ENCODE results near the gene NDOR1.
"Not testable (repeated sequence)": the region's sequence is repeated elsewhere in the genome, so short reads cannot be mapped to it uniquely, and the experiment has no call there.

The NDOR1 gene

DNA sequence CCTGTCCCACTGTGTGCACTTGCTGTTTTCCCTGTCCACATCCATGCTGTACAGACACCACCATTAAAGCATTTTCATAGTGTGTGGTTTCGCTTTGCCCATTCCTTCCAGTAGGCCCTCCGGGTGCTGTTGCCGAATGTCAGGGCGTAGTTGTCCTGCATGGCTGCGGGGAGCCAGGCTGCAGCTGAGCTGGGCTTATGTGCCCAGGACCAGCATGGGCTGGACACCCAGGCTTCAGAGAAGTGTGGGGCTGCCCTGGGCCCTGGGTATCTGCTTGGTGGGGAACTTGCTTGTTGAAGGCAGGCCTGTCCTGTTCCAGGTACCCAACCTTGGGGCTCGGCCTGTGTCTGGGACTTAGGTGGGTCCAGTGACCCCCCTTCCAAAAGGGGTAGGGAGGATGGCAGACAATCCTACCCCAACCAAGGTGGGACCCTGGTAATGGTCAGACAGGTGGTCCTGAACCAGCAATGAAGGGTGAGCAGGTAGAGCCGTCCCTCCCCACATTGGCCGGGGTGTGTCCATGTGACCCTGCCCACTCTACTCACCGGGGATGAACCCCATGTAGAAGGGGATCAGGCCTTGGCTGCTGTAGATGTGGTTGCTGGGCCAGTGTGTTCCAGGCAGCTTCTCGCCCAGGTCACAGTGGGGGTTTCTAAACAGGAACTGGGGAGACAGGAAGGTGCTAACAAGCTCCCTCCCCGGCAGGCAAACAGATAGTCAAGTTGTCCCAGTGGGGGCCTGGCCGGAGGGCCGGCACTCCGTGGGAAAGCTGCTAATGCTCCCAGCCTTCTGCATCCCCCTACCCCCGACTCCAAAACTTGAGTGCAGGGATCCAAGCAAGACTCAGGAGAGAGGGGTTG lies 38.4 kb downstream of the NDOR1 start:
- DNase-seq (ENCODE audit: low read depth in 2 of 2) = no peak

DNA sequence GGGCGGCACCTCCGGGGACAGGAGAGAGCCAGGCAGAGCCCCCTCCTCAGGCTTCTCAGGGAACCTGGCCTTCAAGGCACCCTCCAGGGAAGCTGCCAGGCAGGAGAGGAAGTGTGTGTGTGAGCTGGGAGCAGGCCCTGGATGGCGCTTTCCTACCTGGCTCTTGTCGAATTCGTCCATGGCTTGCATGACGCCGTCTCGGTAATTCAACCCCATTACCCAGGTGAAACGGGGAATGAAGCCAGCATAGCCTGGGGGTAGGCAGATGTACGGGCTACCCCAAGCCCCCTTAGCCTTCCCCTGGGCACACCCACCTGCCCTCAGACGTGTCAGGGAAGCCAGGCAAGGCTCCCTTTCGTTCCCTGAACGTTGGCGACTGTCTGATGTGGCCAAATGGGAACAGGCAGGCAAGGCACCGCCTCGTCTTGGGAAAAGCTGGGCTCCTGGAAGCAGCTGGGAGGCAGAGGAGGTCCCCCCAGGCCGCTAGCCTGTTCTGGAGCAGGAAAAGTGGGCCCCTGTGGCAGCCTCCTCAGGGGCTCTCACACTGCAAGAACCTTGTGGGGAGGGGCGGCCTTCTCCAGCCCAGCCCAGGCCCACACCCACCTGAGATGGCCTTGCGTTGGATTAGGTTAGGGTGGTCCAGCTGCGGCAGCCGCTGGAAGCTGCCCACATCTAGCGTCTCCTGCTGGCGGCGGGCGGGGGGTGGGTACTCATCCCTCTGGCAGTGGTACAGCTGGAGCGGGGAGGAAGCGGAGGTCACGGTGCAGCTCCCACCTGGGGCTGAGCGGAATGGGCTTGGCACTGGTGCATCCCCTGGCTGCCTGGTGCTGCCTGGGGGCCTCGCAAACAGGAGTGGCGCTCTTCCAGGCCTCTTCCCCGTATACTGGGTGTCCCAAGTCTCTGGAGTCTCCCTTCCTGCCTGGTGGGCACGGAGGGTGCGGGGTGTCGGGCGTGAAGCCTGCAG lies 39.3 kb downstream of the NDOR1 start:
- DNase-seq (ENCODE audit: low read depth in 2 of 2) = no peak

DNA sequence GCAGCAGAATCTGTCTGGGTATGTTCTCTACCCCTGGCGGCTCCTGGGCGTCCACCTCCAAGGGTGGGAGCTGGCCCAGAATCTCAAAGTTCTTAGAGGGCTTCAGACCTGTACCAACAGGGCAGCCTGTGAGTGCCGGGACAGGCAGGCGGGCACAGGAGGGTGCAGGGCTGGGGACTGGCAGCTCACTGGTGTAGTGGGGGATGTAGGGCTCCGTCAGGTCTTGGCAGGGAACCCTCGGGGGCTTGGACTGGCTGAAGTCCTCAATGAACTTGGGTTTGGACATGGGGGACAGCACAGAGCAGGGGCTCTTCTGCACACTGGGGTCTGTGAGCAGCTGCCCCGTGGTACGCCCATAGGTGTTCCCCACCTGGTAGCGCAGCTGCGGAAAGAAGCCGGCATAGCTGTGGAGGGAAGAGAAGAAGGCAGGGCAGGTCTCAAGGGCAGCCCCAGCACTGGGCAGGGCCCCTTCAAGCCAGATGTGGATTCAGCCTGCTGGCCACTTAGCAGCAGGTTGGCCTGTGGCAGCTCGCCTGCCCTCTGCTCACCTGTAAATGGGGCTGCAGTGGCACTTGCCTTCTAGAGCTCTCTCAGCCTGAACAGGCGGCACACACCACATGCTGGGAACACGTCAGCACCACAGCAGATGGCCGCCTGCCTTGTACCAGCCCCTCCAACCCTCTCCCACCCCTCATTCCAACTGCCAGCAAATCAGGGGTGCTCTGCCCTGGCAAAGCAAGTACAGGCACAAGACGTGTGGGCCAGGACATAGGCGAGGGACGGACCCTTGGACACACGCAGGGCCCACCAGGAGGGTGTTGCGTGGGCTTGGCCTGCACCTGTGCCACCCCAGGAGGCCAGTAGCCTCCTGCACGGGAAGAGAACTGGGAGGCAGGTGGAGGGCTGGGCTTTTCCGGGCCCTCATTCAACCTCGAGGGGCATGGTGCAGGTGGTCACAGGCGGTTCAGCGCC lies 40.2 kb downstream of the NDOR1 start:
- DNase-seq (ENCODE audit: low read depth in 2 of 2) = no peak

DNA sequence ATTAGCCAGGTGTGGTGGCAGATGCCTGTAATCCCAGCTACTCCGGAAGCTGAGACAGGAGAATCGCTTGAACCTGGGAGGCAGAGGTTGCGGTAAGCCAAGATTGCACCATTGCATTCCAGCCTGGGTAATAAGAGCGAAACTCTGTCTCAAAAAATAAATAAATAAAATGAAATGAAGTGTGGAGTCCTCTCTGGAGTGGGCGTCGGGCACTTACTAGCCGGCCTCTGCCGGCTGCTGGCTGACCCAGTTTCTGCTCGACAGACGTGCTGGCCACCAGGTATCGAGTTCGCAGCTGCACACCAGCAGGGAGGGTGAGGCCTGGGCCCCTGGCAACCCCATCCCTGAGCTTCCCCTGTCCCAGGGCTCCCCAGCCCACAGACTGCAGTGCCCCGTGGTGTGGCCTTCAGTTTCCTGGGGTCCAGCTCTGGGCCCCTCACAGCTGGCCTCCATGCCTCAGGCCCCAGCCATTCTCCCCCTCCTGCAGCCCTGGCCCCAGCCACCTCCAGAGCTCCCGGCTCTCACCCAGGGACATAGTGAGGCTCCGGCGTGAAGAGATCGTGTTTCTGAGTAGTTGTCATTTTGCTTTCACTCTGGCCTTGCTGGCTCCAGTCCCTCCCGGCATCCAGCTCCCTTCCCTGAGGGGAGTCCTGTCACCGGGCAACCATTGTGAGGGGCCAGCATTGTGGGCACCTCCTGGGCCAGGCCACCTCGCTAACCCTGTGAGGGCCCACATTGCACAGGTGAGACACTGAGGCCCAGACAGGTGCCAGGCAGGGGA lies 41.8 kb downstream of the NDOR1 start:
- no peak for DNase-seq (ENCODE audit: low read depth in 2 of 2)

DNA sequence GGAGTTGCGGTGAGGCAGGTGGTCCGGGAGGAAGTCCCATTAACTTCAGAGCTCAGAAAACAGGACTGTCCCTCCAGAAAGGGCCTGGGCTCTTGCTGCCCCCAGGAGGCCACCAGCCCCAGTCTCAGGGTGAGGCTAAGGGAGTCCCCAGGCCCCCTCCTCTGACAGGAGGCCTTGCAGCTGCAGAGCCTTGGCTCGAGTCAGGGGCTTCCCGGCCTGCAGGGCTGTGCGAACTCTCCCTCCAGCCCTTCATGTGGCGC lies 42.3 kb downstream of the NDOR1 start:
- DNase-seq (ENCODE audit: low read depth in 2 of 2) = no peak

DNA sequence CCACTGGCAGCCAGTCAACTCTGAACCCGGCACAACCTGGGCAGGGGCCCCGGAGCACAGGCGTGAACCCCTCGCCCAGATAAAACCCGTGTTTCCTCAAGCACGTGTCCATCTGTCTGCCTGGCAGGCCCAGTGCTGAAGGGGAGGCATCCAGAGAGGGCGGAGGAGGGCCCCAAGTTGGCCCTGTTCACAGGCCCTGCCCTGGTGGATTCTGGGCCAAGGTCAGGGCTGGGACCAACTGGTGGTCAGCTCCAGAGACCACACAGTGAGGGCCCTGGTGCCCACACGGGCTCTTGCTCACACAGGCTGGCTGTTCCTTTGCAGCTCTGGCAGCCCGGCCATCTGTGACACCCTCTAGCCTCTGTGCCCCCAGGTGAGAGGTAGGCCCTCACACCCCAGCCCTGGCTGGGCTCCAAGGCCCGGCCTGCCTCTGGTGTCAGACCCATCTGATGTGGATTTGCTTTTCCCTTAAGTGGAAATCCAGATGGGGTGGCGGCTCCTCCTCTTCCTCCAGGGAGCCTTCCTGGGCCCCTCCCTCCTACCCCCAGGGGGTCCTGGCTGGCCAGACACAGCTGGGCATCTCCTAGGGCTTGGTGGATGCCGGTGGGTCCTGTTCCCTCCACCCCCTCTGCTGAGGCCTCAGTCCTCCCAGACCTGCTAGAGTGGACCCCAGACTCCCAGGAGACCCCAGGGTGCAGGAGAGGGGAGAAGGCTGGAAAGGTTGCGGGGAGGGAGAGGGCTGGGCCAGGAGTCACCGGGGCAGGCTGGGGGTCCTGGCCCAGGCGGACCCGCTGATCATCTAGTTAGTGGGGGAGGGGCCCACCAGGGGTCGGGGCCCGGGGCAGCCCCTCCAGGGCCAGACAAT lies 45.1 kb downstream of the NDOR1 start:
- DNase-seq (ENCODE audit: low read depth in 2 of 2) = no peak

DNA sequence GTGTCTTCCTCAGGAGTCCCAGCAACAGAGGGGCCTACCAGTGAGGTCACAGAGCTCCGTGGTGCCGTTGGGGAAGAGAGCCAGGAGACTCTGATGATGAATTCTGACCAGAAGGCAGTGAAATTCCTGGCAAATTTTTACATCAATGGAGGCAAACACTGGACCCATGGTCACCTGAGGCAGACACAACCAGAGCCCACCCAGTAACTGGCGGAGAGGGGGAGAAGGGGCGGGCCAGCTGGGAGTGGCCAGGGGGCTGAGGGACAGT lies 45.6 kb downstream of the NDOR1 start, which contains the start of gene STPG3:
STPG3 (plus strand) TSS at position 93 of the 268 bp plus-strand sequence; CDS start at position 94, 1 bp downstream.
- no peak for DNase-seq (ENCODE audit: low read depth in 2 of 2)

DNA sequence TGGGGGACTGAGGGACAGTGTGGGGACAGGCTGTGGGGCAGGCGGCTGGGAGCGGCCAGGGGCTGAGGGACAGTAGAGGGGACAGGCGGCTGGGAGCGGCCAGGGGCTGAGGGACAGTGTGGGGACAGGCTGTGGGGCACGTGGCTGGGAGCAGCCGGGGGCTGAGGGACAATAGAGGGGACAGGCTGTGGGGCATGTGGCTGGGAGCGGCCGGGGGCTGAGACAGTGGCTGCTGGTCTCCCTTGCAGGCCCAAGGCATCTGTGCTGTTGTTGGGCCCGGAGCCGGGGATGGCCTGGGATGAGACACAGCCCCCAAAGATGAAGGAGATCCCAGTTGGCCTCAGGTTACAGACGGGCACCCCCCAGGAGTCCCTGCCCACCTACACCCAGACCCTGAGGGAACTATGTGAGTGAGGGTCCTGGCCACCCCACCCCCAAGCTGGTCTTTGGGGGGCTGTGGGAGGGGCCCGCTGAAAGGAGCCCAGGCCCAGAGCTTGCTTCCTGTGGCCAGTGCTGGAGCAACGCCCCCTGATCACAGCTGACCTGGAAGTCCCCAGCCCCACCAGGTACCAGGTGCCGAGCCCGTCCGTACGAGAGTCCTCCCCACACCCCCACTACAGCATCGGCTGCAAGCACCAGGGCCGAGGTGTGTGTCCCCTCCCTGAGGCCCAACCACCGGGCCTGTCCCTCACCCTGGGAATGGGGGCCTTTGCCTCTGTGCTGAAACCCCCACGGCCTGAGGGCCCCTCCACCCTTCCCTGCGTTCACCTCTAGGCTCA lies 46.2 kb downstream of the NDOR1 start:
- DNase-seq (ENCODE audit: low read depth in 2 of 2) = no peak

DNA sequence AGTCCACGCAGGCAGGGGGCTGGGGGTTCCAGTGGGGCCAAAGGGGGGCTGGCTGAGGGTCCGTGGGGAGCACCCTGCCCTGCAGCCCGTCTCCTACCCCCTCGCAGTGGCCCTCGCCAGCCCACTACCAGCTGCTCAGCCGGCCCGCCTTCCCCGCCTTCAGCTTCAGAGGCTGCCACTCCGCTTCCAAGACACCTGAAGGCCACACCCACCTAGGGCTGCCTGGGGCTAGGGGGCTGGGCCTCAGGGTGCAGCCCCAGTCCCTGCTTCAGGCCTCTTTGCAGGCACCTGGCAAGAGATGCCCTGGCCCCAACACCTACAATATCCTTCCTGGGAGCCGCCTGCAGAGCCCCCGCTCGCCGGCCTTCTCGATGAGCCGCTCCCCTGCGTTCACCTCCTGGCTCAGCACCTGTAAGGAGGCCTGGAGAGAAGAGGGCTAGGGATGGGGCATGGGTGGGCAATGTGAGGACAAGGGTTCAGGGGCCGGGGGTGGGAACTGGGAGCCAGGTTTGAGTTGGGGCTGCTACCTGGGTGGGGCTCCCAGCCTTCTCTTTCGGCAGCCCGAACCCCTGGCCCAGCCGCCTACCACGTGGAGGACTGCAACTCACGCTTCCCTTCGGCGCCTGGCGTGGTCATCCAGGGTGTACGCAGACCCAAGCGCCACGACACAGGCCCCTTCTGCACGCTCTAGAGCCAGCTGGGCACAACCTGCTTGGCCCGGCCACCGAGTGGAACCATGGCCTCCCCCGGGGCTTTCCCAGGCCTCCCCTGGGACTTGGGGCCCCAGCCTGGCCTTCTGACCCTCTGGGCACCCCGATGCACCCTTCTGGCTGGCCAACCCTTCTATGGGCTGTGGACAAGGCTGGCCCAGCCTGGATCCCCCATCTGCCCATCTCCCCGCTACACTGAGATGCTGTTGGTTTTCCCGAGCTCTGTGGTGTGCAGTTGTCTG lies 47.3 kb downstream of the NDOR1 start:
- DNase-seq (ENCODE audit: low read depth in 2 of 2) = no peak

DNA sequence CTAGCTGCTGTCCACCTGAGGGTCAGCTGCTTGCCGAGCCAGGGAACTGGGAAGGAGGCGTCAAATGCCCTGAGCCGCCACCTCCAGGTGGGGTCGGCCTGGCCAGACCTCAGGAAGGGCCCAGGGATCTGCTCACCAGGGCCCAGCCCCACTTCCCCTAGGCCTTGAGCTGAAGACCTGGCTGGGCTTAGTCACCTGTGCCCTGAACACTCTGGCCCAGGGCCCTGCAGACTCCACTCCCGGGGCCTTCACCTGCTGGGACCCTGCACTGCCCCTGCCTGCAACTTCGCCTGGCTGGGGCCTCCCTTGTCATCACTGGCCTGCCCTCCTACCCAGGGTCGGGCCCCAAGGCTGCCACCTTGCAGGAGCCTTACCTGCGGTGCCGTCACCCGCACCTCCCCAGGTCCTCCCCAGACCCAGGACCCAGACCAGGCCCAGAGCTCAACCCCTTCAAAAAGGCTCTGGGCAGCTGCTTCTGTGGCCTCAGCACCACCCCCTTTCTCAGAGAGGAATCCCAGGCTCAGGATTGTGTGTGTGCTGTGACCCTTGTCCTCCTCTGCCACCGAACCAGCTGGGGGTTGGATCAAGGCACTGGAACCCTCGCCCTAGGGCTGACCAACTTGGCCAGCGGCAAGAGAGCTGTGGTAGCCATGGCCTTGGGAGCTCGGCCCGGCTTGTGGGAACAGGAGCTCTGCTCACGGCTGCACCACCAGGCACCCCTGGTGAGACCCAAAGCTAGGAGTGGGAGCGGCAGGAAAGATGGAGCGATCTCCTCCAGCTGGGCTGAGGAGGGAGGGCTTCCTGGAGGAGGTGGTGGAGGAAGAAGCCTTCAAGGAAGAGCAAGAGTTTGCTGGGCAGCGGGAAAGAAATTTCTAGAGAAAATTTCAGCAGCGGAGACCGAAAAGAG lies 48.5 kb downstream of the NDOR1 start:
- no peak for DNase-seq (ENCODE audit: low read depth in 2 of 2)

DNA sequence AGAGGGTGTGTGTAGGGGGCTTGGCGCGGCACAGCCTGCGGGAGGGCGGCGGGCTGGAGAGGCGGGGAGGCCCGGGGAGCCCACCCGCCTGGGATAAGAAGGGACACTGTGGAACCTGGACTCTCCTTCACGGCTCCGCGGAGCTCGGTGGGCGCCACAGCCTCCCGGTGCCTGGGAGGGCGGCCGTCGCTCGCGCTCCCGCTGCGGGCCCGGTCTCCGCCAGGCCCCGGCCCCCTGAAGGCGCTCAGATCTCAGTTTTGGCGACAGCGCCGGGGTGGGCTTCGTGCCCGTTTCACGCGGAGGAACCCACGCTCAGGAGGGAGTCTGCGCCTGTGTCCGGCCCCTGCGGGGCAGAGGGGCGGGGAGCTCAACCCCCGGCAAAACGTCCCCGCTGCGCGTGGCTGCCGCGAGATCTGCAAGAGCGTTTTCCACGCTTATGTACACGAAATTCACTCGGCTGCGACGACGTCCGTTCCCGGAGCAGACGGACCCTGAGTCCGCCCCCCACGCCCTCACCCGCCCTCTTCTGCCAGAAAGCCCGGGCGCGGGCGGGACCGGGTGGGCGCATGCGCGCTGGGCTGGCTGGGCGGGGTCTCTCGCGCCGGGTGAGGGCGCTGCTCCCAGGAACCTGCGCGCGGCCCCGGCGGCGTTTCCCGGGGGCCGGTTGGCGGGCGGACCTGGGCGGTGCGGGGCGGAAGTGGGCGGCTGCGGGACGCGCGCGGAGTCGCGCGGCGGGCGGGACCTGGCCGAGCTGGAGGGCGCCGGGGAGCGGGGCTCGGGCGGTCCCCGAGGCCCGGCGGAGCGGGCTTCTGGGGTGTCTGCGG lies 49.3 kb downstream of the NDOR1 start, which contains the start of gene NELFB:
NELFB (plus strand) TSS at position 704 of the 824 bp plus-strand sequence.
- DNase-seq (ENCODE audit: low read depth in 2 of 2) = peak; percentile 95 to 96

DNA sequence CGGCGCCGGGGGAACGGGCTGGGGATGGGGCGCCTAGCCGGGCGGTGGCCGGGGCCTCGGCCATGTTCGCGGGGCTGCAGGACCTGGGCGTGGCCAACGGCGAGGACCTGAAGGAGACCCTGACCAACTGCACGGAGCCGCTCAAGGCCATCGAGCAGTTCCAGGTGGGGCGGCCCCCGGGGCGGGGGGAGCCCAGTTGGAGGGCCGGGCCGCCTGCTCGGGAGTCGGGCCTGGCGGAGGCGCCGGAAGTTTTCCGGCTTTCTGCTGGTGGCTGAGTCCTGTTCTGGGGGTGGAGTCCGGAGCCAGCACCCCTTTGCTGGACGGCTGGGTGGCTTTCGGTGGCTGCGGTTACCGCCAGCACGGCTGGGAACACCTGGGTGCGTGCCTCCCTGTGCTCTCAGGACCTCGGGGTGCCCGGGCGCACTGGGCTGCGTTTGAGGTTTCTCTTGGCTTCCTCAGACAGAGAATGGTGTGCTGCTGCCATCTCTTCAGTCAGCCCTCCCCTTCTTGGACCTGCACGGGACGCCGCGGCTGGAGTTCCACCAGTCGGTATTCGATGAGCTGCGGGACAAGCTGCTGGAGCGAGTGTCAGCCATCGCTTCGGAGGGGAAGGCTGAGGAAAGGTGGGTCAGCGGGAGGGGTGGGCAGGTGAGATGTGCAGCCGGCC lies 50.1 kb downstream of the NDOR1 start:
- peak in 1 of 2 donors; percentile 14 for DNase-seq (ENCODE audit: low read depth in 2 of 2)

DNA sequence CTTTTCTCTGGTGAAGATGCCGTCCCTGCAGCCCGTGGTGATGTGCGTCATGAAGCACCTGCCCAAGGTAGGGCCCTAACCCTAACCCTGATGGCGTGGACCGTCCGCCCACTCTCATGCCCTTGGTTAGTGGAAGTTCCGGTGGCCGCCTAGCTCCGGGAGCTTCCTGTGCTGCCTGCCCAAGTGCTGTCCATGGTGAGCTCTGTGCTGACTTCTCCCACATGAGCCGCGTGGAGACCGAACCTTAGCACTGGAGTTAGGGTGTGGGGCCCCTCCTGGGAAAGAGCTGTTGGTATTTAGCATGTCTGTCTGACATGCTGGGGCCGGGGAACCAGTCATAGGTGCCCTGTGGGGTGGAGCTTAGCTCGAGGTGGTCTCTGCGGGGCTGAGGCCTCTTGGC lies 50.9 kb downstream of the NDOR1 start:
- no peak for DNase-seq (ENCODE audit: low read depth in 2 of 2)

DNA sequence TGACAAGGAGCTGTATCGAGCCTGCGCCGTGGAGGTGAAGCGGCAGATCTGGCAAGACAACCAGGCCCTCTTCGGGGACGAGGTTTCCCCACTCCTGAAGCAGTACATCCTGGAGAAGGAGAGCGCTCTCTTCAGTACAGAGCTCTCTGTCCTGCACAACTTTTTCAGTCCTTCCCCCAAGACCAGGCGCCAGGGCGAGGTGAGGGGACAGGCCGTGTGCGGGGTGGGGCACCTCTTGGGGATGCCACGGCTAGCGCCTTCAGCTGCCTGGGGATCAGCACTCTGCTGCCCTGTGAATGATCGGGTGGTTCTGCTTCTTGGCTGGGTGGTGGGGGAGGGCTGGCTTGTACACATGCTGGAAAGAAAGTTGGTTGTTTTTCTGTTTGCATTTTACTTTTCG lies 51.4 kb downstream of the NDOR1 start:
- no peak for DNase-seq (ENCODE audit: low read depth in 2 of 2)

DNA sequence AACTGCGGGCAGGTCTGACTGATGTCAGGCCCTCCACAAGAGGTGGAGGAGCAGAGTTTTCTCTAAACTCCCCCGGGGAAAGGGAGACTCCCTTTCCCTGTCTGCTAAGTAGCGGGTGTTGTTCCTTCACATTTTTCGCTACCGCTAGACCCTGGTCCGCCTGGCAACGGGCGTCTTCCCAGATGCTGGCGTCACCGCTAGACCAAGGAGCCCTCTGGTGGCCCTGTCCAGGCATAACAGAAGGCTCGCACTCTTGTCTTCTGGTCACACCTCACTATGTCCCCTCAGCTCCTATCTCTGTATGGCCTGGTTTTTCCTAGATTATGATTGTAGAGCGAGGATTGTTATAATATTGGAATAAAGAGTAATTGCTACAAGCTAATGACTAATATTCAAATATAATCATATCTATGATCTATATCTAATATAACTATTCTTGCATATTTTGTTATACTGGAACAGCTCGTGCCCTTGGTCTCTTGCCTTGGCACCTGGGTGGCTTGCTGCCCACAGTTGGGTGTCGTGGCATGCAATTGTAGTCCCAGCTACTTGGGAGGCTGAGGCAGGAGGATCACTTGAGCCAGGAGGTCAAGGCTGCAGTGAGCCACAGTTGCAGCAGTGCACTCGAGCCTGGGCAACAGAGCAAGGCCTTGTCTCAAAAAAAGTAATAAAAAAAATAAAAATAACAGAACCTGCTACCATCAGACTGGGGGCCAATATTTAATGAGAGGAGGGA lies 56.8 kb downstream of the NDOR1 start:
- not testable (repeated sequence) for DNase-seq (ENCODE audit: low read depth in 2 of 2)
